Activated gamma-delta T cell treated with Interleukin-2 at 50 U/mL for 16 hours (primary cell): ENCODE data around the gene NEURL3.
"Not testable (repeated sequence)": the region's sequence is repeated elsewhere in the genome, so short reads cannot be mapped to it uniquely, and the experiment has no call there.

Experiments used
- DNase-seq: peaks from one replicate; pipeline ENCODE4 v3.0.0-alpha.2; 2020

NEURL3 gene

GRCh38 chr2:96477458-96477857 lies 27.7 kb downstream of the NEURL3 start:
- DNase-seq = no peak

- no peak for DNase-seq
Observed at GRCh38 chr2:96471772-96472171, 33.4 kb downstream of the NEURL3 start.

DNA sequence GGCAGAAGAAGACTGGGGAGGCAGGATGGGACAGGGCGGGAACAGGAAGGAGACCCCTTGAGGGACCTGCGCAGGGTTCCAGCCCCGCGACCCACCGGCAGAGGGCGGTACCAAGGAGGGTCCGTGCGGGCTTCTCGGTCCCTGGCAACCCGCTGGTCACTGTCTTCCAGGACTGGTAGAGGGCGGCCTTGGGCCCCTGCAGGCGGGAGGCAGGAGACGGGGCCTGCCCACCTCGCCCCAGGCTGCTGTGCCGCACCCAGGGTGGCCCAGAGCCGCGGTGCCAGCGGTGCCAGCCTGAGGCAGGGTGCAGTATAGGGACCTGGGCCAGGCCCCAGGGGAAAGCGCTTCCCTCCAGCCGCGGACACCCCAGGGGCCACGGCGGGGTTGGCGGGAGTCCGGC lies 34.5 kb downstream of the NEURL3 start:
- DNase-seq = peak; percentile 43

DNA sequence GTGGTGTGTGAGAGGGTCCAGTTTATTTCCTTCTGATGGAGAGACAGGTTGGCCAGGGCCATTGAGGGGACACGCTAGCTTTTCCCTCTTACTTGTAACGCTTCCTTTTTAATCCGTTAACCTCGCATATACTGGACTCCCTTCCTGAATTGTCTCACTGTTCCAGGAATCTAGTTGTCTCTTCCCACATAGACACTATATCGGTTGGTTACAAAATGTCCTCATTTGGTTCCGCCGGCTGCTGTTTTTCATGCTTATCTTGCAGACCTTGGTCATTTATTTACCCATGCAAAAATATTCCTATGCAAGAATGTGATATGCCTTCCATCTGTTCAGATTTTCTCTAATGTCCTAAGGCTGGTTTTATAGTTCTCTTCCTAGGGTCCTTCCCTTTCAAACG lies 35.0 kb downstream of the NEURL3 start:
- DNase-seq = no peak

DNA sequence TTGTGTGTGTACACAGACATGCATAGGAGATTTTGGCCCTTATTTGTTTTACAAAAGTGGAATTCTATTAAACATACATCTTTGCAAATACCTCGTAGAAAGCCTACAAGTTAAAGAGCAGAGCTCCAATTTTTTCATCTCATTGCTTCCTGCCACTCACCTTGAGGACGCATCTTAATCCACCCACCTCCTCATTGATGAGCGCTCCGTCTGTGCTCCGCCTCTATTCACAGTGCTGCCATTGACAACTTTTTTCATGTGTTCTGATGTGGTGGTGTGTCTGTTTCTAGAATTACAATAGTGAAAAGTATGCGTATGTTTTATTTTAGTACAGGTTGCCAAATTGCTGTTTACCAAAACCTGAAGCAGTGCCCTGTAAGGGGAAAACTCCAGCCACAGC lies 36.3 kb downstream of the NEURL3 start:
- no peak for DNase-seq

DNA sequence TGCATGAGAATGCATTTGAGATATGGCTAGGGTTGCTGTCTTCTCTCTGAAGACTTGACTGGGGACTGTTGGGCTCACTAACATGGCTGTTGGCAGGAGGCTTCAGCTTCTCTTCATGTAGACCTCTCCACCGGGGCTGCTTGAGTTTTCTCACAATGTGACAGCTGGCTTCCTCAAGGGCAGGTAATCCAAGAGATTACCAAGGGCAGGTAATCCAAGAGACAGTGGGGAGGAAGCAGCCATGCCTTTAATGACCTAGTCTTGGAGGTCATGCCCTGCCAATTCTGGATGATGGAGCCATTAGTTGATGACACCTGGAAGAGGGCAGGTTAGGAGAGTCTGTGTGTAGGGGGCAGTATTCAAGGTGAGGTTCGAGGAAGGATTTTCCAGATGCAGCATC lies 40.5 kb downstream of the NEURL3 start:
- no peak for DNase-seq

DNA sequence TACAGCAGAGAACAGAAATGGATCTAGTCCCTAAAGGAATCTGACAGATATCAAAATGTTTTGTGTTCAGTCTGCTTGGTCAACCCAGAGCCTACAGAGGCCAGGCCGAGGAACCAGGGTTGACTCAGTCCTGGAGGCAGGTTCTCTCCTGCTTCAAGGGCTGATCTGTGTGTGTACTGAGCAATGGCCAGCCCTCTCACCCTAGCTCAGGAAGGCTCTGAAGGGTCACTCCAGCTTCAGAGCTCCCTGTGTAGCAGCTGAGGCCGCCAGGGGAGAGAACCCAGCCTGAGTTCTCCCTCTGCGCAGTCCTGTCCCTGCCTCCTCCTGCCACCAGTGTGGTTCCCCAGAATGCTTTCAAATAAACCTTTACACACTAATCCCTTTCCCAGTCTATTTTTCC lies 41.1 kb downstream of the NEURL3 start:
- DNase-seq = no peak

DNA sequence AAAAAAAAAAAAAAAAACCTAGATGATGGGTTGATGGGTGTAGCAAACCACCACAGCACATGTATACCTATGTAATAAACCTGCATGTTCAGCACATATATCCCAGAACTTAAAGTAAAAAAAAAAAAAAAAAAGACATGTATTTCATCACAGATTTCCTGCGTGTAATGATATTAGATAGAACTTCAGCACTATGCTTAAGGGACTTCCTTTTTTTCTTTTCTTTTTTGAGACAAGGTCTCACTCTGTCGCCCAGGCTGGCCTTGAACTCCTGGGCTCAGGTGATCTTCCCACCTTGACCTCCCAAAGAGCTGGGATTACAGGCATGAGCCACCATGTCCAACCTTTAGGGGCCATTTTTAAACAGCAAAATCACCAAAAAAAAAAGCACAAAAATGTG lies 42.0 kb downstream of the NEURL3 start:
- DNase-seq = no peak

- DNase-seq = not testable (repeated sequence)
Observed at GRCh38 chr2:96461616-96462015, 43.5 kb downstream of the NEURL3 start.

DNA sequence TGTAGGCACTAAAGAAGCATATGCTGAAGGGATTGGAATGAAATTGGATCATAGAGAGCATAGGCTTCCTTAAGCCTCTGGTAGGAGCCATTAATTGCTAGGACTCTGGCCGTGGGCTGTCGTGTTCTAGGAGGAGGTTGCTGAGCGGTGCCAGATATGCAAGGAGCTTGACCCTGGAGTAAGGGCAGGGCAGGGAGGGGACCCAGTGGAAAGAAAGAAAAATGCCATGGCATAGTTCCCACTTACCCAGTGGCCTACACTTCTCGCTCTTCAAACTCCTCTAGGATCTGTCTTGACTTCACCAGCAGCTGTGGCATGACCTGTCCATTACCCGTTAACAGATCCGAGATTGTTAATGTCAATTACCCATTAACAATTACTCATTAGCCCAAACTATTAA lies 53.1 kb downstream of the NEURL3 start:
- no peak for DNase-seq

GRCh38 chr2:96449637-96450036 lies 55.5 kb downstream of the NEURL3 start:
- no peak for DNase-seq

DNA sequence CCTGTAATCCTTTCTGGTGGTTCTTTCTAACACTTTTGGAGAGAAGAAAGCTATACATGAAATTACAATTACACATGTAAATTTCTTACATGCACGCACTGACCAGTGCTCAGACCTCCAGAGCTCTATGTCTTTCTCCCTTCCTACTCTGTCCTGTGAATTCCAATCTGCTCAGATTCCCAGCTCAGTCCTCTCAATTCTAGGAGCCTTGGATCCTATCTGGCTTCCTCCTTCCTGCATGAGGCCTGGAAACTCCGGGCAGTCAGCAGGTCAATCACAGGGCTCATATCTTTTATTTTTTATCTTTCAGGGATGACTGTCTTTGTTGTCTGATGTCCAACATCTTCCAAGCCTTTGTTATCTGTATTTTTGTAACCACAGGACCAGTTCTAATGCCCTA lies 56.0 kb downstream of the NEURL3 start:
- DNase-seq = no peak

GRCh38 chr2:96447726-96448125 lies 57.4 kb downstream of the NEURL3 start:
- no peak for DNase-seq
